Measurements from ENCODE around the gene NCAM1. TPM values are rescaled to one million over a fixed set of nuclear protein-coding genes. Genes with fewer than 3 reads are reported as not detected.

Gene NCAM1
- total and polyA plus RNA-seq, 8 donors = 1.2 to 19.6 (median 3.6) TPM

GRCh38 chr11:113324250-113324649 is 363.0 kb downstream of the NCAM1 start:
- WGBS, 2 donors = 90 to 95% methylated on average over 5 of the region's 5 CpGs
- ATAC-seq (no peak), DNase-seq (no peak), FAIRE-seq (no peak)
- Histone ChIP-seq H3K36me3 (peaks cover 0 to 32% (median 6%) of the 10 kb centered on the region in 3 donors), H3K4me1 (no peaks in the 10 kb centered on the region), H3K4me3 (no peak overlapping the region), H3K27me3 (no peaks in the 10 kb centered on the region), H3K27ac (no peak overlapping the region), H3K9me3 (no peaks in the 10 kb centered on the region)
- TF ChIP-seq, protein P1, sequence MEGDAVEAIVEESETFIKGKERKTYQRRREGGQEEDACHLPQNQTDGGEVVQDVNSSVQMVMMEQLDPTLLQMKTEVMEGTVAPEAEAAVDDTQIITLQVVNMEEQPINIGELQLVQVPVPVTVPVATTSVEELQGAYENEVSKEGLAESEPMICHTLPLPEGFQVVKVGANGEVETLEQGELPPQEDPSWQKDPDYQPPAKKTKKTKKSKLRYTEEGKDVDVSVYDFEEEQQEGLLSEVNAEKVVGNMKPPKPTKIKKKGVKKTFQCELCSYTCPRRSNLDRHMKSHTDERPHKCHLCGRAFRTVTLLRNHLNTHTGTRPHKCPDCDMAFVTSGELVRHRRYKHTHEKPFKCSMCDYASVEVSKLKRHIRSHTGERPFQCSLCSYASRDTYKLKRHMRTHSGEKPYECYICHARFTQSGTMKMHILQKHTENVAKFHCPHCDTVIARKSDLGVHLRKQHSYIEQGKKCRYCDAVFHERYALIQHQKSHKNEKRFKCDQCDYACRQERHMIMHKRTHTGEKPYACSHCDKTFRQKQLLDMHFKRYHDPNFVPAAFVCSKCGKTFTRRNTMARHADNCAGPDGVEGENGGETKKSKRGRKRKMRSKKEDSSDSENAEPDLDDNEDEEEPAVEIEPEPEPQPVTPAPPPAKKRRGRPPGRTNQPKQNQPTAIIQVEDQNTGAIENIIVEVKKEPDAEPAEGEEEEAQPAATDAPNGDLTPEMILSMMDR (IDR thresholded peaks at IDR 0.05) = no peak
- intact Hi-C loops (cut with DNase I) = no loop called here

Data from pancreas (tissue), 10 donors.